Brain microvascular endothelial cell (primary cell): ENCODE measurements around the gene FBXO39.
"Not testable (repeated sequence)": the region's sequence is repeated elsewhere in the genome, so short reads cannot be mapped to it uniquely, and the experiment has no call there.

ENCODE experiments used
- DNase-seq: peaks from one replicate; pipeline ENCODE4 v3.0.0-alpha.2; 2020
- H3K27ac ChIP-seq: fragments of 250-450 bp; sonication (Bioruptor Pico); 2 replicates; pipeline ENCODE4 v1.5.1; 2020; ENCODE audit warnings: mild to moderate bottlenecking, moderate library complexity
- H3K27me3 ChIP-seq: fragments of 250-450 bp; sonication (Bioruptor Pico); replicated peaks from 2 replicates; pipeline ENCODE4 v1.5.1; 2020; ENCODE audit warnings: mild to moderate bottlenecking
- H3K36me3 ChIP-seq: fragments of 250-450 bp; sonication (Bioruptor Pico); replicated peaks from 2 replicates; pipeline ENCODE4 v1.5.1; 2020; ENCODE audit warnings: mild to moderate bottlenecking
- H3K4me3 ChIP-seq: 2 replicates; pipeline ENCODE4 v1.5.1; 2011; ENCODE audit warnings: low read depth, mild to moderate bottlenecking, control low read depth, low read length, moderate library complexity
- in situ Hi-C: cut with HindIII; loops from 2 replicates; pipeline ENCODE4 v1.10.0; 2017; ENCODE audit warnings: low sequenced_read_pairs, low pct_ligation_motif_present
- TF ChIP-seq, protein P1 (sequence below): IDR thresholded peaks from 2 replicates; pipeline ENCODE4 v1.5.1; 2011; ENCODE audit warnings: low read depth, mild to moderate bottlenecking, moderate library complexity, low read length, control low read depth, inconsistent platforms; ENCODE audit errors: missing control alignments

FBXO39 gene

DNA sequence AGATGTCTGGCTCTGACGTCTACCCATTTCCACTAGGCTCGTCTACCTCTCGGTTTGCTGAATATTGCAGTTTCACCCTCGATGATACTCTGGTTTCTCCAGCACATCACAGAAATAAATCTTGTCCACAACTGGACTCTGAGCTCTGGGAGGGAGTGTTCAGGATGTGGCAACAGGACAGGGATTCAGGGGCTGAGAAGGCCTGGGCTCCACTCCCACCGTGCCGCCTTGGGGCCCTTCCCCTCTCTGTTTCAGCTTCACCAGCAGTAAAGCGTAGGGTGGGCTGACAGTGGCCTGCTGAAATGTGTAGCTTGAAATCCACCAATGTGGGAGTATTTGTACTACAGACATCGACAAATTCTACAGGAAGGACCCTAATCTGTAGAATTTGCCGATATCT is 35.5 kb downstream of the FBXO39 start:
- DNase-seq, result no peak
- in situ Hi-C loops, result no loop called here
- no peak overlapping the region for H3K27ac ChIP-seq
- no peak overlapping the region for H3K4me3 ChIP-seq
- no peaks in the 10 kb centered on the region for H3K36me3 ChIP-seq
- TF ChIP-seq, protein P1, sequence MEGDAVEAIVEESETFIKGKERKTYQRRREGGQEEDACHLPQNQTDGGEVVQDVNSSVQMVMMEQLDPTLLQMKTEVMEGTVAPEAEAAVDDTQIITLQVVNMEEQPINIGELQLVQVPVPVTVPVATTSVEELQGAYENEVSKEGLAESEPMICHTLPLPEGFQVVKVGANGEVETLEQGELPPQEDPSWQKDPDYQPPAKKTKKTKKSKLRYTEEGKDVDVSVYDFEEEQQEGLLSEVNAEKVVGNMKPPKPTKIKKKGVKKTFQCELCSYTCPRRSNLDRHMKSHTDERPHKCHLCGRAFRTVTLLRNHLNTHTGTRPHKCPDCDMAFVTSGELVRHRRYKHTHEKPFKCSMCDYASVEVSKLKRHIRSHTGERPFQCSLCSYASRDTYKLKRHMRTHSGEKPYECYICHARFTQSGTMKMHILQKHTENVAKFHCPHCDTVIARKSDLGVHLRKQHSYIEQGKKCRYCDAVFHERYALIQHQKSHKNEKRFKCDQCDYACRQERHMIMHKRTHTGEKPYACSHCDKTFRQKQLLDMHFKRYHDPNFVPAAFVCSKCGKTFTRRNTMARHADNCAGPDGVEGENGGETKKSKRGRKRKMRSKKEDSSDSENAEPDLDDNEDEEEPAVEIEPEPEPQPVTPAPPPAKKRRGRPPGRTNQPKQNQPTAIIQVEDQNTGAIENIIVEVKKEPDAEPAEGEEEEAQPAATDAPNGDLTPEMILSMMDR, result no peak
- H3K27me3 ChIP-seq, result no peaks in the 10 kb centered on the region

DNA sequence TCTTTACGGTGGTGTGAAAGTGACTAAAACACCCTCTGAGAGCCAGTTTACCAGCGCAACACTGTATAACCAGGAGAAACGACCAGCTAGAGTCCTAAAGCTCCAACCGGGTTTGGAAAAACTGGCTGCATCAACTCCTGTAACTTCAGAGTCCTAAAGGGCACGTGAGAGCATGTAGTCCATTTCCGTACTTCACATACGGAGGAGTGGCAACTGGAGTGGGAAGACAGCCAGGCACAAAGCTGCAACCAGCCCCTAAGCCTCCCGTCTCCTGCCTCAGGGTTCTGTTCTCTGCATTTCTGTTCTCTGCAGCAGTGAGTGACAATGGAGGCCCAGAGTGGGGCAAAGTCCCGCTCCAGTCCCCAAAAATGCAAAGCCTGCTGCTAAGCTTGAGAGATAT is 36.3 kb downstream of the FBXO39 start:
- H3K36me3 ChIP-seq, result no peaks in the 10 kb centered on the region
- no peak overlapping the region for H3K4me3 ChIP-seq
- TF ChIP-seq, protein P1, result no peak
- DNase-seq, result no peak
- H3K27ac ChIP-seq, result no peak overlapping the region
- no peaks in the 10 kb centered on the region for H3K27me3 ChIP-seq
- in situ Hi-C loops, result no loop called here

DNA sequence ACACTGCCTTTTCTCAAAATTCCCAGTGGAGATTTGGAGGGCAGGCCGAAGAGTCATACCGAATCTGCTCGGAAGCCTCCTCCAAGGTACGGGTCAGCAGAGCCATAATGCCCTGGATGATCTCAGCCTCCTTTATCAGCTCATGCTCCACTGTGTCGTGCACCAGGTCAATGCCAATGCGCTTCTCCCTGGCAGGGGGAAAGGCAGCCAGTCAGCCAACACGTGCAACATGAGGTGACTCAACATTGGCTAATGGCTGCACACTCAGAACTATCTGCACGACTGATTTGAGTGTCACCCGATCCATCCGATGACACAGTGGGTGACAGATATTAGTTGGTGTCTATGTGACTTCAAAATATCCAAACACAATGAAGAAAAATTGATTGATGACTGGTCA is 39.8 kb downstream of the FBXO39 start:
- Histone ChIP-seq H3K27ac (no peak overlapping the region), H3K4me3 (no peak overlapping the region), H3K27me3 (no peaks in the 10 kb centered on the region), H3K36me3 (no peaks in the 10 kb centered on the region)
- in situ Hi-C loops, result no loop called here
- TF ChIP-seq, protein P1, result no peak
- DNase-seq, result no peak

DNA sequence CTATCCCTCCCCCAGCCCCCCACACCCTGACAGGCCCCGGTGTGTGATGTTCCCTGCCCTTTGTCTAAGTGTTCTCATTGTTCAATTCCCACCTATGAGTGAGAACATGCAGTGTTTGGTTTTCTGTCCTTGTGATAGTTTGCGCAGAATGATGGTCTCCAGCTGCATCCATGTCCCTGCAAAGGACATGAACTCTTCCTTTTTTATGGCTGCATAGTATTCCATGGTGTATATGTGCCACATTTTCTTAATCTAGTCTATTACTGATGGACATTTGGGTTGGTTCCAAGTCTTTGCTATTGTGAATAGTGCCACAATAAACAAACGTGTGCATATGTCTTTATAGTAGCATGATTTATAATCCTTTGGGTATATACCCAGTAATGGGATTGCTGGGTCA is 40.4 kb downstream of the FBXO39 start:
- DNase-seq, H3K36me3 ChIP-seq, H3K27me3 ChIP-seq, H3K4me3 ChIP-seq, in situ Hi-C loops, H3K27ac ChIP-seq: not testable (repeated sequence)

DNA sequence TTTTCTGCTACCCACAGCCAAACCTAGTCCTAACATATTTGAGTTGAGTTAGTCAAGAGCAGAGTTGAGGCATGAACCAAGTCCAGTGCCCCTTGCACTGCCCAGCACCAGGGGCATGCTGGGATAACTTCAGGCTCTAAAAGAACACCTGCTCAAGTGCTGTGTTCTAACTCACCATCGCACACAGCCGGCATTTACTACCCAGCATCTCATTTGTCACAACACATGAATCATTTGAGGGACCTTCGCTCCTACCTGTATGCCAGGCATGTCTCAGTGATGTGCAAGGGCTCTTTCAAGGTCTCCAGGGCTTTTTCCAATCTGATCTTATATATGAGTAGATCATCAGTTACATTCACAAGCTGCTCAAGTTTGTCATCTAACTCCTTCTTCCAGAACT is 42.9 kb downstream of the FBXO39 start:
- H3K27me3 ChIP-seq, result no peaks in the 10 kb centered on the region

DNA sequence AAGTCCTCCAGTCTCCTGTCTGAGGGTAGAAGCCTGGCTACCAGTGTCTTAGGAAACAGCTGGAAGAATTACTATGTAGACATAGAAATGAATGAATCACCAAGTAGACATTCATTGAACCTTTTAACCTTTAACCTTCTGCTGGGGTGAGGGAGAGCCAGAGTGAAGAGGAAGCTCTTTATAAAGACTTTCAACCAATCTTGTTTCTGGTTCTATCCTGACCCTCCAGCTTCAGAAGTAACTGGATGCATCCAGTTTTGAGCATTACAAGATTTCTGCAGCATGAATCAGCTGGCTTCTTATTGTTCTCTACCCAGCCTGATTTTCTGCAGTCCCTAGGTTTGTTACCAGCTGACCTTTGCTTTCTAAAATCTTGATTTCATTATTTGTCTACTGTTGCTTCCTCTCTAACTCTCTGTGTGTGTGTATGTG is 47.0 kb downstream of the FBXO39 start:
- Histone ChIP-seq H3K36me3 (no peaks in the 10 kb centered on the region), H3K27me3 (no peaks in the 10 kb centered on the region), H3K27ac (no peak overlapping the region), H3K4me3 (no peak overlapping the region)
- in situ Hi-C loops, result no loop called here
- DNase-seq, result no peak
- TF ChIP-seq, protein P1, result no peak

More for the DNA sequence above, 42.9 kb downstream of the FBXO39 start:
- Histone ChIP-seq H3K36me3 (no peaks in the 10 kb centered on the region), H3K4me3 (no peak overlapping the region), H3K27ac (no peak overlapping the region)
- no peak for DNase-seq
- TF ChIP-seq, protein P1, result no peak
- in situ Hi-C loops, result no loop called here
